PFSK-1 (cell line): ENCODE results near the gene COQ6.

Experiments used
- FOXP2 ChIP-seq: optimal IDR thresholded peaks from 2 replicates; pipeline ENCODE3; 2011; ENCODE audit warnings: borderline replicate concordance, control low read depth, inconsistent platforms; ENCODE audit not compliant: insufficient read depth; ENCODE audit errors: extremely low read length, extremely low read depth
- POLR2AphosphoS5 ChIP-seq: IDR thresholded peaks from 2 replicates; pipeline ENCODE4 v1.6.1; 2012; ENCODE audit warnings: low read depth, mild to moderate bottlenecking, control low read depth, low read length, moderate library complexity
- REST ChIP-seq, 2 experiments: IDR thresholded peaks; 2 replicates each; pipeline versions ENCODE4 v1.6.1 to v1.8.0; 2011 to 2012; ENCODE audit warnings: low read depth in 2 of 2, low read length in 2 of 2, control low read depth in 1 of 2, inconsistent platforms in 1 of 2, mild to moderate bottlenecking in 1 of 2, moderate library complexity in 1 of 2; ENCODE audit not compliant: insufficient read depth in 1 of 2
- SIN3A ChIP-seq: IDR thresholded peaks from 2 replicates; pipeline ENCODE4 v1.6.1; 2012; ENCODE audit warnings: mild to moderate bottlenecking, low read length, moderate library complexity, borderline replicate concordance; ENCODE audit not compliant: insufficient read depth
- TAF1 ChIP-seq: IDR thresholded peaks from 2 replicates; pipeline ENCODE4 v1.6.1; 2012; ENCODE audit warnings: low read length, control low read depth, borderline replicate concordance; ENCODE audit not compliant: insufficient read depth

The COQ6 gene

GRCh38 chr14:74008843-74009499 is 58.9 kb downstream of the COQ6 start:
- no peak for TF ChIP-seq SIN3A
- no peak for TF ChIP-seq REST (IDR thresholded peaks at IDR 0.05; ENCODE audit: insufficient read depth in 1 of 2, low read depth in 2 of 2, low read length in 2 of 2)
- no peak for TF ChIP-seq FOXP2
- TF ChIP-seq TAF1: no peak
- no peak for TF ChIP-seq POLR2AphosphoS5
